ENCODE measurements around the gene SLC16A10.

DNA sequence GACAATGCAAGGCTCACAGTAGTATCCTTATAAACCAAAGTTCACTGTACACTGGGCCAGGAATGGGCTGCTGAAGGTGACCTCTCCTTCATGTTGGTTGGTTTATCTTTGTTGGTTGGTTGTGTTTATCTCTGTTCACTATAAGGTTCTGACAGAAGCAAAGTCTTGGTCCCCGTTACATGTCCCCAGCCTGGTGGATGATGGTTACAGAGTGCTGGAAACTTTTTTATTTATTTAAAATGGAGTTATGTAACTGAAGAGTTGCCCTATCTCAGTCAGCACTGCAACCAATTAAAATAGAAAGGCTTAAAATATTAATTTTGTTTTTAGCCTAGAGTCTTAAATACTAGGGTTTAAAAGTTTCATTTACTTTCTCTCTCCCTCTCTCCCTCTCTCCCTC is 100.6 kb downstream of the SLC16A10 start:
- TF ChIP-seq, protein P1, sequence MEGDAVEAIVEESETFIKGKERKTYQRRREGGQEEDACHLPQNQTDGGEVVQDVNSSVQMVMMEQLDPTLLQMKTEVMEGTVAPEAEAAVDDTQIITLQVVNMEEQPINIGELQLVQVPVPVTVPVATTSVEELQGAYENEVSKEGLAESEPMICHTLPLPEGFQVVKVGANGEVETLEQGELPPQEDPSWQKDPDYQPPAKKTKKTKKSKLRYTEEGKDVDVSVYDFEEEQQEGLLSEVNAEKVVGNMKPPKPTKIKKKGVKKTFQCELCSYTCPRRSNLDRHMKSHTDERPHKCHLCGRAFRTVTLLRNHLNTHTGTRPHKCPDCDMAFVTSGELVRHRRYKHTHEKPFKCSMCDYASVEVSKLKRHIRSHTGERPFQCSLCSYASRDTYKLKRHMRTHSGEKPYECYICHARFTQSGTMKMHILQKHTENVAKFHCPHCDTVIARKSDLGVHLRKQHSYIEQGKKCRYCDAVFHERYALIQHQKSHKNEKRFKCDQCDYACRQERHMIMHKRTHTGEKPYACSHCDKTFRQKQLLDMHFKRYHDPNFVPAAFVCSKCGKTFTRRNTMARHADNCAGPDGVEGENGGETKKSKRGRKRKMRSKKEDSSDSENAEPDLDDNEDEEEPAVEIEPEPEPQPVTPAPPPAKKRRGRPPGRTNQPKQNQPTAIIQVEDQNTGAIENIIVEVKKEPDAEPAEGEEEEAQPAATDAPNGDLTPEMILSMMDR (IDR thresholded peaks at IDR 0.05; ENCODE audit: extremely low read depth in 1 of 2, insufficient read depth in 1 of 2, low read depth in 1 of 2, low read length in 2 of 2) = no peak
- TF ChIP-seq EZH2 (IDR thresholded peaks at IDR 0.05; ENCODE audit: borderline replicate concordance, low read depth, low read length, severe bottlenecking) (no peak), POLR2AphosphoS5 (IDR thresholded peaks at IDR 0.05; ENCODE audit: insufficient read depth, low read depth, low read length) (no peak), POLR2A (IDR thresholded peaks at IDR 0.05; ENCODE audit: low read depth, low read length) (no peak), FOS (IDR thresholded peaks at IDR 0.05; ENCODE audit: borderline replicate concordance, insufficient read depth, low read length) (no peak), JUN (IDR thresholded peaks at IDR 0.05; ENCODE audit: borderline replicate concordance, insufficient read depth, insufficient read length, low read depth) (no peak), MYC (IDR thresholded peaks at IDR 0.05; ENCODE audit: low read depth, low read length) (no peak)
- TF ChIP-seq, protein P2, sequence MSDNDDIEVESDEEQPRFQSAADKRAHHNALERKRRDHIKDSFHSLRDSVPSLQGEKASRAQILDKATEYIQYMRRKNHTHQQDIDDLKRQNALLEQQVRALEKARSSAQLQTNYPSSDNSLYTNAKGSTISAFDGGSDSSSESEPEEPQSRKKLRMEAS (IDR thresholded peaks at IDR 0.05; ENCODE audit: insufficient read depth, insufficient read length) = no peak

All from endothelial cell of umbilical vein (primary cell).